Measurements from ENCODE around the gene RAB41.
"Not testable (repeated sequence)": the region's sequence is repeated elsewhere in the genome, so short reads cannot be mapped to it uniquely, and the experiment has no call there.

Gene RAB41

GRCh38 chrX:70301716-70302115 lies 19.7 kb downstream of the RAB41 start:
- Histone ChIP-seq H3K9me3 (replicated peaks in 1 of 2; ENCODE audit: control insufficient read depth in 2 of 2, insufficient read depth in 1 of 2, low read depth in 1 of 2, low read length in 2 of 2) (no peaks in the 10 kb centered on the region), H3K79me1 (ENCODE audit: low read depth, low read length) (no peaks in the 10 kb centered on the region), H3K14ac (ENCODE audit: low read length) (no peak overlapping the region), H3K4me2 (ENCODE audit: insufficient read depth, low read length, poor library complexity, severe bottlenecking) (no peak overlapping the region), H3K27me3 (ENCODE audit: control insufficient read depth in 3 of 3, insufficient read depth in 3 of 3, low read depth in 1 of 3, low read length in 3 of 3) (no peaks in the 10 kb centered on the region), H3K4me3 (ENCODE audit: low read length in 2 of 2) (no peak overlapping the region), H2AFZ (ENCODE audit: low read length) (no peak overlapping the region), H2AK5ac (ENCODE audit: low read depth, low read length) (no peak overlapping the region), H4K8ac (ENCODE audit: low read depth, low read length) (no peak overlapping the region), H3K27ac (replicated peaks; ENCODE audit: low read length) (no peak overlapping the region), H4K91ac (ENCODE audit: low read depth, low read length, poor library complexity) (no peak overlapping the region), H3K9ac (ENCODE audit: low read depth, low read length, poor library complexity) (no peak overlapping the region), H3K18ac (ENCODE audit: low read length) (no peak overlapping the region), H2BK15ac (ENCODE audit: low read length) (no peak overlapping the region), H3K4ac (ENCODE audit: low read length) (no peak overlapping the region), H2BK5ac (ENCODE audit: low read length) (no peak overlapping the region), H2BK12ac (ENCODE audit: low read length) (no peak overlapping the region), H3K23ac (ENCODE audit: low read depth, low read length, poor library complexity) (no peak overlapping the region), H2BK120ac (ENCODE audit: low read depth, low read length) (no peak overlapping the region), H3K36me3 (replicated peaks in 1 of 2; ENCODE audit: control insufficient read depth in 2 of 2, insufficient read depth in 2 of 2, low read length in 2 of 2) (peaks cover 3 to 85% of the 10 kb centered on the region in 2 donors), H3K4me1 (ENCODE audit: control insufficient read depth in 2 of 2, insufficient read depth in 1 of 2, low read depth in 1 of 2, low read length in 2 of 2) (no peaks in the 10 kb centered on the region)
- no peak for DNase-seq (ENCODE audit: low spot score)
- WGBS, 2 donors (ENCODE audit: extremely low coverage in 2 of 2, insufficient read length in 2 of 2, insufficient replicate concordance in 1 of 2) = no CpG with 5 or more reads among the region's 3 CpGs

- no peak overlapping the region for H2AFZ ChIP-seq (ENCODE audit: low read length)
- DNase-seq (ENCODE audit: low spot score) = no peak
- H3K36me3 ChIP-seq (replicated peaks in 1 of 2; ENCODE audit: control insufficient read depth in 2 of 2, insufficient read depth in 2 of 2, low read length in 2 of 2) = peaks cover 0 to 44% of the 10 kb centered on the region in 2 donors
- H3K4me3 ChIP-seq (ENCODE audit: low read length in 2 of 2) = no peak overlapping the region
- H3K9me3 ChIP-seq (replicated peaks in 1 of 2; ENCODE audit: control insufficient read depth in 2 of 2, insufficient read depth in 1 of 2, low read depth in 1 of 2, low read length in 2 of 2) = peaks cover 0 to 8% of the 10 kb centered on the region in 2 donors
- H2BK5ac ChIP-seq (ENCODE audit: low read length) = no peak overlapping the region
- H3K4me2 ChIP-seq (ENCODE audit: insufficient read depth, low read length, poor library complexity, severe bottlenecking) = no peak overlapping the region
- no peak overlapping the region for H2BK12ac ChIP-seq (ENCODE audit: low read length)
- H2AK5ac ChIP-seq (ENCODE audit: low read depth, low read length) = no peak overlapping the region
- no peak overlapping the region for H3K23ac ChIP-seq (ENCODE audit: low read depth, low read length, poor library complexity)
- no peaks in the 10 kb centered on the region for H3K79me1 ChIP-seq (ENCODE audit: low read depth, low read length)
- H4K91ac ChIP-seq (ENCODE audit: low read depth, low read length, poor library complexity) = no peak overlapping the region
- no peak overlapping the region for H3K27ac ChIP-seq (replicated peaks; ENCODE audit: low read length)
- no peak overlapping the region for H3K18ac ChIP-seq (ENCODE audit: low read length)
- no CpG with 5 or more reads among the region's 1 CpG for WGBS, 2 donors (ENCODE audit: extremely low coverage in 2 of 2, insufficient read length in 2 of 2, insufficient replicate concordance in 1 of 2)
- no peaks in the 10 kb centered on the region for H3K4me1 ChIP-seq (ENCODE audit: control insufficient read depth in 2 of 2, insufficient read depth in 1 of 2, low read depth in 1 of 2, low read length in 2 of 2)
- no peak overlapping the region for H3K14ac ChIP-seq (ENCODE audit: low read length)
- H2BK120ac ChIP-seq (ENCODE audit: low read depth, low read length) = no peak overlapping the region
- H4K8ac ChIP-seq (ENCODE audit: low read depth, low read length) = no peak overlapping the region
- no peak overlapping the region for H3K9ac ChIP-seq (ENCODE audit: low read depth, low read length, poor library complexity)
- no peak overlapping the region for H2BK15ac ChIP-seq (ENCODE audit: low read length)
- H3K4ac ChIP-seq (ENCODE audit: low read length) = no peak overlapping the region
- no peaks in the 10 kb centered on the region for H3K27me3 ChIP-seq (ENCODE audit: control insufficient read depth in 3 of 3, insufficient read depth in 3 of 3, low read depth in 1 of 3, low read length in 3 of 3)
Measured at GRCh38 chrX:70313503-70313902, 31.5 kb downstream of the RAB41 start.

GRCh38 chrX:70322784-70323183 lies 40.8 kb downstream of the RAB41 start:
- H3K4me1 ChIP-seq (ENCODE audit: control insufficient read depth in 2 of 2, insufficient read depth in 1 of 2, low read depth in 1 of 2, low read length in 2 of 2) = no peaks in the 10 kb centered on the region
- no peak overlapping the region for H2AK5ac ChIP-seq (ENCODE audit: low read depth, low read length)
- H3K18ac ChIP-seq (ENCODE audit: low read length) = no peak overlapping the region
- no CpG with 5 or more reads among the region's 4 CpGs for WGBS, 2 donors (ENCODE audit: extremely low coverage in 2 of 2, insufficient read length in 2 of 2, insufficient replicate concordance in 1 of 2)
- H4K91ac ChIP-seq (ENCODE audit: low read depth, low read length, poor library complexity) = no peak overlapping the region
- no peak overlapping the region for H2BK5ac ChIP-seq (ENCODE audit: low read length)
- peaks cover 0 to 31% of the 10 kb centered on the region in 2 donors for H3K36me3 ChIP-seq (replicated peaks in 1 of 2; ENCODE audit: control insufficient read depth in 2 of 2, insufficient read depth in 2 of 2, low read length in 2 of 2)
- H3K4ac ChIP-seq (ENCODE audit: low read length) = no peak overlapping the region
- no peak overlapping the region for H3K4me3 ChIP-seq (ENCODE audit: low read length in 2 of 2)
- H2BK12ac ChIP-seq (ENCODE audit: low read length) = no peak overlapping the region
- no peak overlapping the region for H2BK120ac ChIP-seq (ENCODE audit: low read depth, low read length)
- H4K8ac ChIP-seq (ENCODE audit: low read depth, low read length) = no peak overlapping the region
- H3K9me3 ChIP-seq (replicated peaks in 1 of 2; ENCODE audit: control insufficient read depth in 2 of 2, insufficient read depth in 1 of 2, low read depth in 1 of 2, low read length in 2 of 2) = no peaks in the 10 kb centered on the region
- no peak for DNase-seq (ENCODE audit: low spot score)
- no peak overlapping the region for H3K27ac ChIP-seq (replicated peaks; ENCODE audit: low read length)
- no peaks in the 10 kb centered on the region for H3K27me3 ChIP-seq (ENCODE audit: control insufficient read depth in 3 of 3, insufficient read depth in 3 of 3, low read depth in 1 of 3, low read length in 3 of 3)
- no peak overlapping the region for H3K4me2 ChIP-seq (ENCODE audit: insufficient read depth, low read length, poor library complexity, severe bottlenecking)
- H2AFZ ChIP-seq (ENCODE audit: low read length) = no peak overlapping the region
- no peak overlapping the region for H3K9ac ChIP-seq (ENCODE audit: low read depth, low read length, poor library complexity)
- no peak overlapping the region for H2BK15ac ChIP-seq (ENCODE audit: low read length)
- H3K79me1 ChIP-seq (ENCODE audit: low read depth, low read length) = peaks cover 2% of the 10 kb centered on the region
- H3K23ac ChIP-seq (ENCODE audit: low read depth, low read length, poor library complexity) = no peak overlapping the region
- H3K14ac ChIP-seq (ENCODE audit: low read length) = no peak overlapping the region

- H3K14ac ChIP-seq (ENCODE audit: low read length); H3K4ac ChIP-seq (ENCODE audit: low read length); H2AFZ ChIP-seq (ENCODE audit: low read length); H3K27me3 ChIP-seq (ENCODE audit: control insufficient read depth in 3 of 3, insufficient read depth in 3 of 3, low read depth in 1 of 3, low read length in 3 of 3); H3K4me2 ChIP-seq (ENCODE audit: insufficient read depth, low read length, poor library complexity, severe bottlenecking); H3K9me3 ChIP-seq (replicated peaks in 1 of 2; ENCODE audit: control insufficient read depth in 2 of 2, insufficient read depth in 1 of 2, low read depth in 1 of 2, low read length in 2 of 2); H3K4me1 ChIP-seq (ENCODE audit: control insufficient read depth in 2 of 2, insufficient read depth in 1 of 2, low read depth in 1 of 2, low read length in 2 of 2); H3K79me1 ChIP-seq (ENCODE audit: low read depth, low read length); H2BK15ac ChIP-seq (ENCODE audit: low read length); H3K27ac ChIP-seq (replicated peaks; ENCODE audit: low read length); H4K91ac ChIP-seq (ENCODE audit: low read depth, low read length, poor library complexity); H2BK5ac ChIP-seq (ENCODE audit: low read length); H3K4me3 ChIP-seq (ENCODE audit: low read length in 2 of 2); H3K18ac ChIP-seq (ENCODE audit: low read length); H2BK120ac ChIP-seq (ENCODE audit: low read depth, low read length); H4K8ac ChIP-seq (ENCODE audit: low read depth, low read length); H2BK12ac ChIP-seq (ENCODE audit: low read length); DNase-seq (ENCODE audit: low spot score); H3K23ac ChIP-seq (ENCODE audit: low read depth, low read length, poor library complexity); H2AK5ac ChIP-seq (ENCODE audit: low read depth, low read length); H3K9ac ChIP-seq (ENCODE audit: low read depth, low read length, poor library complexity): not testable (repeated sequence)
- peaks cover 0 to 36% of the 10 kb centered on the region in 2 donors for H3K36me3 ChIP-seq (replicated peaks in 1 of 2; ENCODE audit: control insufficient read depth in 2 of 2, insufficient read depth in 2 of 2, low read length in 2 of 2)
- WGBS, 2 donors (ENCODE audit: extremely low coverage in 2 of 2, insufficient read length in 2 of 2, insufficient replicate concordance in 1 of 2) = no CpG with 5 or more reads among the region's 6 CpGs
Measured at GRCh38 chrX:70323628-70324027, 41.7 kb downstream of the RAB41 start.

All from neuronal stem cell (in vitro differentiated cells).